C1 segment of cervical spinal cord (tissue), 14 donors: ENCODE measurements around the gene ZBTB38.

Experiments
- DNase-seq, 14 donors: peaks; one replicate each; lab custom pipeline; 2025; lab: John Stamatoyannopoulos, UW

The ZBTB38 gene

GRCh38 chr3:141386611-141387111 lies 18.4 kb downstream of the ZBTB38 start:
- DNase-seq: peak in 9 of 14 donors; percentile 23 to 86 (median 31)

GRCh38 chr3:141387516-141387915 lies 19.2 kb downstream of the ZBTB38 start:
- DNase-seq: peak in 1 of 14 donors; percentile 53

GRCh38 chr3:141388395-141388794 lies 20.1 kb downstream of the ZBTB38 start:
- no peak for DNase-seq

GRCh38 chr3:141388823-141389621 lies 20.7 kb downstream of the ZBTB38 start:
- peak in 1 of 14 donors; percentile 66 for DNase-seq

GRCh38 chr3:141389703-141390102 lies 21.4 kb downstream of the ZBTB38 start:
- no peak for DNase-seq

- no peak for DNase-seq
Measured at GRCh38 chr3:141390747-141391146, 22.4 kb downstream of the ZBTB38 start.

GRCh38 chr3:141391298-141391990 lies 23.1 kb downstream of the ZBTB38 start:
- DNase-seq: no peak

- DNase-seq: no peak
Measured at GRCh38 chr3:141391991-141392316, 23.6 kb downstream of the ZBTB38 start.

- DNase-seq: peak in 1 of 14 donors; percentile 81
Measured at GRCh38 chr3:141392416-141392815, 24.1 kb downstream of the ZBTB38 start.

GRCh38 chr3:141392897-141393734 lies 24.8 kb downstream of the ZBTB38 start:
- DNase-seq: peak in 3 of 14 donors; percentile 16 to 52 (median 28)

GRCh38 chr3:141393735-141394076 lies 25.4 kb downstream of the ZBTB38 start:
- no peak for DNase-seq

GRCh38 chr3:141394560-141394959 lies 26.3 kb downstream of the ZBTB38 start:
- no peak for DNase-seq

- DNase-seq: no peak
Measured at GRCh38 chr3:141395005-141395589, 26.8 kb downstream of the ZBTB38 start.

GRCh38 chr3:141397996-141398395 lies 29.7 kb downstream of the ZBTB38 start:
- no peak for DNase-seq

- no peak for DNase-seq
Measured at GRCh38 chr3:141399200-141399599, 30.9 kb downstream of the ZBTB38 start.

- no peak for DNase-seq
Measured at GRCh38 chr3:141400073-141400971, 32.0 kb downstream of the ZBTB38 start.

- DNase-seq: no peak
Measured at GRCh38 chr3:141401095-141401494, 32.8 kb downstream of the ZBTB38 start.

- DNase-seq: peak in 9 of 14 donors; percentile 41 to 83 (median 61)
Measured at GRCh38 chr3:141401573-141402475, 33.5 kb downstream of the ZBTB38 start.

- DNase-seq: peak in 13 of 14 donors; percentile 13 to 79 (median 59)
Measured at GRCh38 chr3:141402476-141403171, 34.3 kb downstream of the ZBTB38 start.
